Stimulated activated CD8-positive, alpha-beta memory T cell treated with anti-CD3 and anti-CD28 coated beads, Interleukin-12 subunit alpha, Interleukin-12 subunit beta, amount 100 ng/mL, for 24 hours (primary cell): ENCODE measurements around the gene UTP11.
"Not testable (repeated sequence)": the region's sequence is repeated elsewhere in the genome, so short reads cannot be mapped to it uniquely, and the experiment has no call there.

Experiments used
- DNase-seq: peaks from one replicate; pipeline ENCODE4 v3.0.0-alpha.2; 2020; ENCODE audit errors: extremely low read depth

UTP11 gene, protein sequence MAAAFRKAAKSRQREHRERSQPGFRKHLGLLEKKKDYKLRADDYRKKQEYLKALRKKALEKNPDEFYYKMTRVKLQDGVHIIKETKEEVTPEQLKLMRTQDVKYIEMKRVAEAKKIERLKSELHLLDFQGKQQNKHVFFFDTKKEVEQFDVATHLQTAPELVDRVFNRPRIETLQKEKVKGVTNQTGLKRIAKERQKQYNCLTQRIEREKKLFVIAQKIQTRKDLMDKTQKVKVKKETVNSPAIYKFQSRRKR

DNA sequence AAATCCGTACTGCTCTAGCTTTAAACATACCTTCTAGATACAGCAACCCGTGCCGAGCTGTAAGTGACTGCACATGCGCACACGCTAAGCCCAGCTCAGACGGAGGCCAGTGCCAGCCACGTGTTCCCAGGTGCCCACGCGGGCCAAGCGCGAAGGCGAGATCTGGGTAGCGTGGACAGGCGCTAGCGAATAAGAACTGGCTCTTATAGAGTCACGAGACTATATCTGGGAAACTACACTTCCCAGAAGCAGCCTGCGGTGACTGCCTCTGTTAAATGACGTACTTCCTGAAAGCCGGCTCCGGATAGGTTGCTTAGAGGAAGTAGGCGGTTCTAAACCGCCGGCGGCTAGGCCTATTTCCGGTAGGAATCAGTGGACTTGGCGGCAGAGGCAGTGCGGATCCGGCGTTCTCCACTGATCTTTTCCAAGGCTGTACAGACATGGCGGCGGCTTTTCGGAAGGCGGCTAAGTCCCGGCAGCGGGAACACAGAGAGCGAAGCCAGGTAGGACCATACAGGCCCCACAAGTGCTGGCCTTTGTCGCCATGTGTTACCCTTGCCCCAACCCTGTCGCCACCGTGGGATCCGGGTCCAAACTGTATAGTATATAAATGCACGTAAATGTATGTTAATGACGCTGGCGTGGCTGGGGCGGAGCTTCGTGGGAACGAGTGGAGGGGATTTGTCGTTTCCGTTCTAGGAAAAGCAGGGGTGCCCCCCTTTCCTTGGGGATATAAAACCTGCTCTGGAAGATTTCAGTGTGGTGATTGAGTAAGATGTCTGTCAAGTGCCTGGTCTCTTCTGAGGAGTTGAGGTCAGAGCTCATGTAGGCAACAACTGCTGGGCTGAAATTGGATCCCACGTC, at the start of gene UTP11:
Gene UTP11 (plus strand): TSS at position 372 of the 864 bp plus-strand sequence. CDS start 69 bp downstream, at position 441.
- peak; percentile 70 for DNase-seq

DNA sequence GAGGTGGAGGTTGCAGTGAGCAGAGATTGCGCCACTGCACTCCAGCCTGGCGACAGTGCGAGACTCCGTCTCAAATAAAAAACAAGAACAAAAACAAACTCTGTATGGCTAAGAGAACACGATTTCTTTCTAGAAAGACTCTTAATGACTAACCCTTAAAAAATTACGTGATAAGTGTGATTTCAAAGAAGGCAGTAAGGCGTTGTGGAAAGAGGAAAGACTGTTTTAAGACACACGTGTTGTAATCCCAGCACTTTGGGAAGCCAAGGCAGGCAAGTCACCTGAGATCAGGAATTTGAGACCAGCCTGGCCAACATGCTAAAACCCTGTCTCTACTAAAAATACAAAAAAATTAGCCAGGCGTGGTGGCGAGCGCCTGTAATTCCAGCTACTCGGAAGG, 48.4 kb upstream of the UTP11 start:
- DNase-seq, result not testable (repeated sequence)

DNA sequence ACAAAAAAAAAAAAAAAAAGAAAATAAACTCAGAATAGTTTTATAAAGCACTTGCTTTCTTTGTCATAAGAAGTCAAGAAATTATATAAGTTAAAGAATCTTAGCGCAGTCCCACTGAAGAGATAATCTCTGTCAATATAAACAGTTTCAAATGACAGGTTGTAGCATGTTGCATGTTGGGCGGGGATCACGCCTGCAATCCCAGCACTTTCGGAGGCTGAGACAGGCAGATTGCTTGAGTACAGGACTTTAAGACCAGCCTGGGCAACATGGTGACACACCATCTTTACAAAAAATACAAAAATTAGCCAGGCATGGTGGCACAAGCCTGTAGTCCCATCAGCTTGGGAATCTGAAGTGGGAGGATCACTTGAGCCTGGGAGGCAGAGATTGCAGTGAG, 47.2 kb upstream of the UTP11 start:
- DNase-seq, result no peak

DNA sequence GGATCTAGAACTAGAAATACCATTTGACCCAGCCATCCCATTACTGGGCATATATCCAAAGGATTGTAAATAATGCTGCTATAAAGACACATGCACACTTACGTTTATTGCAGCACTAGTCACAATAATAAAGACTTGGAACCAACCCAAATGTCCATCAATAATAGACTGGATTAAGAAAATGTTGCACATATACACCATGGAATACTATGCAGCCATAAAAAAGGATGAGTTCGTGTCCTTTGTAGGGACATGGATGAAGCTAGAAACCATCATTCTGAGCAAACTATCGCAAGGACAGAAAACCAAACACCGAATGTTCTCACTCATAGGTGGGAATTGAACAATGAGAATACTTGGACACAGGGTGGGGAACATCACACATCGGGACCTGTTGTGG, 38.9 kb upstream of the UTP11 start:
- DNase-seq, result not testable (repeated sequence)

DNA sequence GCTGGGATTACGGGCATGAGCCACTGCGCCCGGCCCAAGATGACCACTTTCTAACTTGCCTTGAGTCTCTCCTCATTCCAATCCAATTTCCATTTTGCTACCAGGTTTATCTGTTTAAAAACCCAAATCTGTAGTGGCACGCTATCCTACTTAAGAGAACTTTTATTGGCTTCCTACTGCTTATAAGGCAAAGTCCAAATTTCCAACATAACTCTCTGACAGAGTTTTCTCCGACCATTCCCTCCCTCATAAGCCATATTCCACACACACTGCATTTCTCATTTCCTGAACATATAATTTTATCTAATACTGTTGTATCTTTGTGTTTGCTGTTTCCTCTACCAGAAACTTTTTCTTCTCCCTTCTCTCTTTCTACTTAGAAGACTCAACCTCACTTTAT, 38.0 kb upstream of the UTP11 start:
- no peak for DNase-seq

DNA sequence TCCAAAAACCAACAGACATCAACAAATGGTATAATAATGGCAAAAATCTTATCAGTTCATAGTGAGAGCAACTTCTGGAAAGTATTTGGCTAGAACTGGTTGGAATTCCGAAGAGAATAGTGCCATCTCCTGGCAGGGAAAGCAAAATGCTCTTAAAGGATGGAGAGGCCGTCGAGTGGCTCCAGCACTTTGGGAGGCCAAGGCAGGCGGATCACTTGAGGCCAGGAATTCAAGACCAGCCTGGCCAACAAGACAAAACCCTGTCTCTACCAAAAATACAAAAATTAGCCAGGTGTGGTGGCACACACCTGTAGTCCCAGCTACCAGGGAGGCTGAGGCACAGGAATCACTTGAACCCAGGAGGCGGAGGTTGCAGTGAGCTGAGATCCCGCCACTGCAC, 37.5 kb upstream of the UTP11 start:
- DNase-seq, result not testable (repeated sequence)

DNA sequence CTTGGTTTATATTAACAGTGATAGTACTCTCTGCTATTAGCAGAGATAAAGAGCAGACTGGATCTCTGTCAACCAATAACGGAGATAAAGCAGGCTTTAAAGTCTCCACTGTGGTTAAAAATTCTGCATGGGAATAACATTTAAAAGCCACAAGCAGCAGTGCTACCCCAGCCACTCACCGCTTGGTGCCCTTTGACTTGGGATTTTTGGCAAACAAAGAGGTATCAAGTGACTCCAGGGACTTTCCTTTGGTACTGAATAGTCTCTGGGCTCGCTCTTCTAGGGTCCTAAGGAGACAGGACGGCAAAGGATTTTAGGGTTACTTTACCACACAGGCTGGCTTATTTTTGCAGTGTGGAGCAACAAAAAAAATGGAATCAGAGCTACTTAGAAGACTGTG, 34.0 kb upstream of the UTP11 start:
- DNase-seq, result no peak

DNA sequence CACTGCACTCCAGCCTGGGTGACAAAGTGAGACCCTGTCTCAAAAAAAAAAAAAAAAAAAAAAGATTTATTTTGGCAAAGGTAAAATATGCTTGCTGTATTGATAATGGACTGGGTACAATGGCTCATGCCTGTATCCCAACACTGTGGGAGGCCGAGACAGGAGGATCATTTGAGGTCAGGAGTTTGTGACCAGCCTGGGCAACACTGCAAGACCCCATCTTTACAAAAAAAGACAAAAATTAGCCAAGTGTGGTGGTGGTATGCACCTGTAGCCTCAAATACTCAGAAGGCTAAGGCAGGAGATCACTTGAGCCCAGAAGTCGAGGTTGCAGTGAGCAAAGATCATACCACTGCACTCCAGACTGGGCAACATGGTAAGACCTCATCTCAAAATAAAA, 29.0 kb upstream of the UTP11 start:
- DNase-seq, result no peak

DNA sequence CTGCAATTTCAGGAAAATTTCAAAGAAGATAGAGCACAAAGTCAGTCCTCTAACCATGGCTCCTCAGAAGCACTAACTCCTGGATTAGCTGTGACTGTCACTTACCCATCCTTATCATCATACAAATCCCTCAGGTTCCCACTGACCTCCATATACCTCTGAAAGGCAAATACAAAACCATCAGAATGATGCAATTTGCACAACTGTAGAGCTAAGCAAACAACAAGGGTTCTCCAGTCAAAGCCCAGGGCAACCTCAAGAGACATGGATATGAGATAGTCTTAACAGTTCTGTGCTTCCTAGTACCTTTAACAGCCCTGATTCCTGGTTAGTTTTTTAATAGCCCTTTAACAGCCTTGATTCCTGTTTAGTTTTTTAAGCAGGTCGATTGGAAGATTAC, 24.9 kb upstream of the UTP11 start:
- no peak for DNase-seq

DNA sequence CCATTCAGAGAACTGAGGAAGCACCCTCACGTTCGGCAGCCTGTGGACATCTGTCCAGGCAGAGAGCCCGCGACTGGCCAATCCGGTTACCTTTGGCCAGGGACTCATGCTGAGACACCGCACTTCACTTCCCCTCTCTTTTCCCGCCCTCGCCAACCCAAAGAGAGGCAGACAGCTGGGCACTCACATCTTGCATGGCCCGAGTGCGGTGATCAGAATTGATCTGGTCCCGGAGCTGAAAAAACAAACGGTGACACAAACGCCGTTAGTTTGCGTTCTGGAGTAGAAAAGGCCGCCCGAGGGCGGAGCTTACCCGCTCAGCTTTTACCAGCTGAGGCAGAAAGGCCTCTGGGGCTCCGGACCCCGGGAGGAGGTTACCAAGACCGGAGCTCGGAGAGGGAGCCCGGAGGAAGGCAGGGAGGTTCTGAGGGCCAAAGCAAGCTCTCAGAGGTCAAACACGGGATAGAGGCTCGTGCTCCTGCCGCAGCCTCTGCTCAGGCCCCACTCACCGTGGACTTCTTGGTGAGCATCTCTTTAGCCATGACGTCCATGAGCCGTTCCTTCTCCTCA, 23.1 kb upstream of the UTP11 start:
- DNase-seq, result no peak

DNA sequence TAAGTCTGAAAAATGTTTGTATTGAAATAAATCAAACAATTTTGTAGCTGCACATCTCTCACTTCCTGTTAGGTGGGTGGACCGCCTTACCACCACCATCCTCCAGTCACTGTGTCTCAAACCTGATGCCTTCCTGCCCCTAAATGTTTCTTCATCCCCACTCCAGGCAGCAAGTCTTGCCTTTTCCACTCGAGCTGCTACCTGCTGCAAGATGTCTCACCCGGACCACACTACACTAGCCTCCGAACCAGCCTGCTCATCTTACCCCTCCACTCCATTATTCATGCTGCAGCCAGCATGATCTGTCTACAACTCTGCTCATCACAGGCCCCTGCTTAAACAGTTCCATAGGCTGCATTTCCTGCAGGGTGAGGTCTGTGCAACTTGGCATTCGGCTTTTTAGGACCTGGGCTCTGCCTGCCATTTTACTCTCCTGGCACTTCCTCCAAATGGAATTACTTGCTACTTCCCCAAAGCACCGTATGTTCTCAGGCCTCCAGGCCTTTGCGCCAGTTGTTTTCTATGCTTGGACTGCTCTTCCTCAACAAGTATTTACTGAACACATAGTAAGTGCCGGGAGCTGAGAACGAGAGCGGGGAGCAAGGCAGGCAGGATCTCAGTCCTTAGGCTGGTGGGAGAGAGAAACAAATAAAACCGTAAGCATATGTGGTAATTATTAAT, 17.5 kb upstream of the UTP11 start:
- no peak for DNase-seq

DNA sequence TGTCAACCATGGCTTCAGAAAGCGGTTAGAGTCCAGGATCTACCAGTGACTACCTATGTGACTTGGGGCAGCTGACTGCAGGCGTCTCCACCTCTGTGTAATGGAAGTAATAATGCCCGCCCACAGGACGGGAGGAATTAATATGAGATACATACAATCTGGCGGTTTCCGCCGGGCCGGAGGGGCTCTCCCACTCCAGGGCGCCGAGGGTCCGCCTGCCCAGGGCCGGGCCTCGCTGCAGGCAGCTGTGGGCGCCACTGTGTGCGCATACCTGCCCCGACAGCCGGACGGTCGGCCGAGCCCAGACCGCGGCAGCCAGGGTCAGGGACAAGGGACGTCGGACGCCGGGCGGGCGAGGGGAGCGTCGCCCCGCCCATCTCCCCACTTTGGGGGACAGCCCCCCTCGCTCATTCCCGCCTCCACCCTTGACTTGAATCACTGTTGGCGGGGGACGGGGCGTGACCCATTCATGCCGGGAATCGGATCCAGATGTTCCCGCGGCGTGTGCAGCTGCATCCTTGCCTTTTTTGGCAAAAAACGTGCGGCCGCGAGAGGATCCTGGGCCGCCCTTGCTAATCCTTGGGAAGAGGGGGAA, 16.7 kb upstream of the UTP11 start:
- DNase-seq, result no peak

DNA sequence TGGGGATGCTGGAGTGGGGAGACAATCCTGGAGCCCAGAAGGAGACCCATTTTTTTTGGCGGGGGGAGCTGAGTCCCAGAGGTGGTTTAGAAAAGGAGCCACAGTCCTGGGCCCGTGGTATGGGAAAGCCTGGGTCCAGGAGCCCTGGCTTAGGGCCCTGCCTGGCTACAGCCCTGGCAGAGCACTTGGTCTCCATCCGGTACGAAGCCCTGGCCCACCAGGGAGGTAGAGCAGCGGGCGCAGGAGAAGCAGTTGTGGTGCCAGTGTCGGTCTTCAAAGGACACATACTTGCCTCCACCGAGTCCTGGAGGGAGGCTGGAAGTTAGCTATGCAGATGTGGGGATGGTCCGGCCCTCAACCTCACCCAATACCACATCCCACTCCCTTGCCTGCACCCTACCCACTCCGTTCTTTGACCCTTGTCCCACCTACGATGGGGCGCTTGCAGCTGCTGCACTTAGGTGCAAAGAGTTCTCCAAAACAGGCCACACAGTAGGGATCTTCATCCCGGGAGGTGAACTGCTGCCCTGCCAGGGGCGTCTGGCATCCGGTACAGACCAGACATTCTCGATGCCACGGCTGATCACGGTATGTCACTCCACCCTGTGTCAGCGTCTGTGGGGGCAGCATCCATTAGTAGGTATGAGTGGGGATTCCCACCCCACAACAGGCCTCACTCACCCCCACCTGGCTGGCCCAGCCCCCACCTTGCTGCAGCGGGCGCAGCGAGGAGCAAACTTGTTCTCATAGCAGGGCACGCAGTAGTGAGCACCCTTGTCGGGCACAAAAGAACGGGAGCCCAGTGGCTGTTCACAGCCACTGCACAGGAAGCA, 15.1 kb upstream of the UTP11 start:
- no peak for DNase-seq

DNA sequence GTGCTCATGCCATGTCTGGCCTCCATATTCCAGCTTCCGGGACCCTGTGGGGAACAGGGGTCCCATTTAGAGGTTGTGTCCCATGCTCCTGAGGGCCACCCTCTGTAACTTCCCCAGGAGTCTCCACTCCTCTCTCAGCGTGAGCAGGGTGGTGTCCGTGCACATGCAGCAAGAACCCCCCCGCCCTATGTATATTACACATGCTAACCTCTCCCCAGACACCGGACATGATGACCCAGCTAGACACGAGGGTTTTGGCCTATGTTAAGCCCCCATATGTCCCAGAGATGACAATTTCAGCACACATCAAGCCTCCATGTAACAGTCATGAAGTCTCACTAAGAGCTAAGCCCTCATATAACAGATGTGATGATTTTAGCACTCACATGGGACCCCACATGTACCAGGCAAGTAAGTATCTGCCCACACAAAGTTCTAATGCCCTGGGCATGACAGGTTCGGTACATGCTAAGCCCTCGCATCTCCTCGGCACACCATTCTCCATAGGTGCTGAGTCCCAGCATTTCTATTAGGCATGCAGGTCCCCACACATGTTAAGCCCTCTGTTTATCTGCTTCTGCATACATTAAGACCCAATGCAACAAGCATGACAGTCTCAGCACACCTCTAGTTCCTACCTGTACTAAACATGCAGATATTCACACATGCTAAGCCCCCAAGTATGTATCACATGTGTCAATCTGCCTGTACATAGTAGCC, 14.3 kb upstream of the UTP11 start:
- DNase-seq, result no peak

DNA sequence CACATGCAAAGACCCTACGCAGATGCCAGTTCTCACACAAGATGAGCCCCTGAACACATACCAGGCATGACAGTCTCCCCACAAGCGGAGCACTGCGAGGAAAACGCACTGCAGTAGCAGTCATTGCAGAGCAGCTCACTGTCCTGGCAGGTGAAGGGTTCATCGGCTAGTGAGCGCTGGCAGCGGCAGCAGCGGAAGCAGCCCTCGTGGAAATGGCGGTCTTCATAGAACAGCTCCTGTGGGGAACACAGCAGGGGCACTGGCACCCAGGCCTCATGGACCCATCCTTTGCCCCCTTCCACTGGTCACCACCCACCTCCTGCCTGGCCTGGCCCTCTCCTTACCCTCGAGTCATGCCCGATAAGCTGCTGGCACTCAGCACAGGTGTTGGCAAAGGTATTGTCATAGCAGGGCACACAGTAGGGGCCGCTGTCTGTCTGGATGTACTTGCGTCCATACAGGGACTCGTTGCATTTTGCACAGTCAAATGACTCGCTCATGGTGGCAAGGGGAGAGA, 13.6 kb upstream of the UTP11 start:
- DNase-seq, result no peak

DNA sequence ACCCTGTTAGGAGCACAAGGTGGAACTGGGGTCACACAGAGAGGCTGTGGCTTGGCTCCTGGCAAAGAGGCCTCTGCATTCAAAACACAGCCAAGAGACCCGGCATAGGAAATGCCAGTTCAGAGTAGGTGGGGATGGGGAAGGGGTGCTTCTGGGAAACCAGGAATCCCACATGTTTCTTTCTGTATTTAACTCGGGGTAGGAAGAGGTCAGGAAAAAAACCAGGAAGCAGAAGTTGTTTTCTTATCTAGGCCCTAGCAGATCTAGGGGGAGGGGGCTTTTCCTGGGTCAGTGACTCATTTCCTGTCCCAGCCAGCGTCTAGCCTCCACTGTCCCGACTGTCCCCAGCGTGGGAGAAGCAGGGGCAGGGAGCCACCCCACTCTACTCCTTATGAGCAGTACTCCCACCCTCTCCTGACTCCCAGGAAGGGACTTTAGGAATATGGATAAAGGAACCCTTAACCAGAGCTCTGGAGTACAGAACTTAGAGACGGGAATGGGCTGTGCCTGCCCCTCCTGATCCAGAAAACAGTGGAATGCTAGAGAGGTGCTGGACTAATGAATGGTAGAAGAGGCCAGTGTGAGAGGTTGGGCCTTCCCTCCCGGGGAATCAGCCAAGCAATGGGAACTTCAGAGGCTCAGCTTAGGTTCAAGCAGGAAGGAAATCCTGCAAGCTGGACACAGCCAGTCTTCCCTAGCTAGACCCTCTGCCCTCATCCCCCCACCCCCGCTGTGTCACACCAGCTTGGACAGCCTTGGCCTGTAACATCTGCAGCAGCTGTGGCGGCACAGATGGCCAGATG, 12.9 kb upstream of the UTP11 start:
- DNase-seq, result no peak

DNA sequence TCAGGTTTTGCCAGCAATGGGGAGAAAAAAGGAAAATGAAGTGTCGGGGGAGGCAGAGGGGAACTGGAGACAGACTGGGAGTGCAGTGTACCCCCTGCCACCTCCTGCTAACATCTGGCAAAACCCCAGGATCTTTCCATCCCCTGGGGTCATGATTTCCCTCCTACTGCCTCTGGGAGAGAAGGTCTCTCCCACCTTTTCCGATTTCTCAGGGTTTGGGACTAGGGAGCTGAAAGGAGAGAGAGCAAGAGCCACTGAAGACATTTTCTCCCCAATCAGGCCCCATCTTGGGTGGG, 12.4 kb upstream of the UTP11 start:
- no peak for DNase-seq

DNA sequence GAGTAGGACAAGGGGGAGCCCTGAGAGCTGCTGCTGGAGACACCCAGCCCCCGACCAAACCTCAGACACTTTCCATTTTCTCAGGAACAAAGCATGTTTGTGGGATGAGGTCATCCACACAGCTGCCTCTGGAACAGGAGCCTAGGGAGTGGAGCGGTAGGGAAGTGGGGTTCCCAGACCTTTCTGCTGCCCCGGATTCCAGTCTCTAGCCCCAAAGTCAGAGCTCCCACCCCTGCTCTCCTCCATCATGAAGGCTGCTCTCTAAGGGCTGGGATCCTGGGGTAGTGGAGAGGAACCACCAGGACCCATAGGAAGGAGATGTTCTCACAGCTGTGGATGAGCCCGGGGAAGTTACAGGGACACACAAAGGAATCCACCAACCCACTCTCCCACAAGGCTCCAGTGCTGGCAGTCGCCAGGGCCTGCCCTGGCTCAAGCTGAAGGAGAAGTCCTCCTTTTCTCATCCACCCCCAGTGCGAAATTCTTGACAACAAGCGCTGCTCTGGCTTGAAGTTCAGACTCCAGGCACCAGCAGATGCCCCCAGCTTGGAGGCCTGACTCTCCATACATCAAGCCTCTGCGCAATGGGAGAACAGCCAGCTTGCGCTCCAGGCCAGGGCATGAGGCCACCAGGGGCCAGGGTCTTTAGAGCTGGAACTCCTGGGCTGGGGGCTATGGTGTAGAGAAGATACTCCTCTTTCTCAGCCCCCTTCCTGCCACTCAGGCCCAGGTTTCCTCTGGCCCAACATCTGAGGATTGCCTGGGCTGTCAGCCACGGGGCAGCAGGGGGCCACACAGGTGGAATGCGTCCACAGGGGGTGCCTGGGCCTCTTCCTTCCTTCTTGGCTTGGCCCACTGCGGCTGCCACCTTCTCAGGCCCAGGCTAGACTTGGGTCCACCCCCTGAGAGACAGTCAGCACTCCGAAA, 11.7 kb upstream of the UTP11 start:
- DNase-seq, result no peak
